Stimulated activated CD4-positive, alpha-beta T cell treated with anti-CD3 and anti-CD28 coated beads, Interleukin-1b, Interleukin-23, amount 100 ng/mL, for 24 hours (primary cell): ENCODE data around the gene LIMS1.
"Not testable (repeated sequence)": the region's sequence is repeated elsewhere in the genome, so short reads cannot be mapped to it uniquely, and the experiment has no call there.

Experiments used
- DNase-seq, 4 experiments: peaks; one replicate each; pipeline ENCODE4 v3.0.0-alpha.2; 2020; ENCODE audit warnings: low read depth in 4 of 4, low spot score in 1 of 4

LIMS1 gene

DNA sequence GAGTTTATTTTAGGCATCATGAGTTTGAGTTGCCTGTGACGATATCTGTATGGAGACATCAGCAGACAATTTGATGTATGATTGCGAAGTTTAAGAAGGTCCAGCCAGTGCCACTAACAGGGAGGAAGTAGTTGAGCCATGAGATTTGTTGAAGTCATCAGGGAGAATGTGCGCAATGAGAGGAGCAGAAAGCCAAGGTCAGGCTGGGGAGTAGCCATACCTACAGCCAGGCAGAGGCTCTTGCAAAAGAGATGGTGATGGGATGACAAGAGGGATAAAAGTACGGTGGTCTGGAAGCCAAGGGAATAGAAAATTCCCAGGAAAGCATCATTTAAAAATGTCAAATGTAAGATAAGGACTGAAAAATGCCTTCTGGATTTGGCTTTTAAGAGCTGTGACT lies 51.2 kb downstream of the LIMS1 start:
- DNase-seq = no peak

DNA sequence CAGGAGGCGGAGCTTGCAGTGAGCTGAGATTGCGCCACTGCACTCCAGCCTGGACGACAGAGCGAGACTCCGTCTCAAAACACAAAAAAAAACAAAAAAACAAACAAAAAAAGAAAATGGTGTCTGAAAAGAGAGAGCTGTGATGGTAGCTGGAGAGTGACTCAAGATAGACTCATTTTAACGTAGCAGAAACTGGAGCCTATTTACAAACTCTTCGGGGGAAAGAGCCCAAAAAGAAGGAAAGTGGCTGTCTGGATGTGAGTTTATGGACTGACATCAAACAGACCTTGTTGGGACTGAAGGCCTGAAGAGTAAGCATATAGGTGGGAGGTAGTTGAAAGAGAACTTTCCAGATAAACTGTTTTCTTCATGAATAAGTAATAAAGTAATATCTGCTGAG lies 51.8 kb downstream of the LIMS1 start:
- DNase-seq = no peak

DNA sequence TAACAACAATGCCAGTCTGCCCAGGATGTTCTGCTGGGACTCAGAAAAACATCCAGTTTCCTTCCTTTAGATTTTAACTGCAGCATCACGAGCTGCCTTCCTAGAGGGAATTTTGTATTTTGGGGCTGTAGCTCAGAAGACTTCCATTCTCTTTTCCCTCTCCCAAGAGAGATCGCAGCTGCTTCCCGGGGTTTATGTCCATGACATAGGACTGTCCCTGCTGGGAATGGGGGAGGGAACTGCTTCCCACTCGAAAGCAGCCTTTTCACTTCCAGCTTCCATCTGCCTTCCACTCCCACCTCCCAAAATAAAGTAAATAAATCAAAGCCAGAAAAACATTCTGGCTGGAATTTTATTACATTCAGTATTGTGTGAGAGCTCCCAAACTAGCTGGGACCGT lies 52.4 kb downstream of the LIMS1 start:
- DNase-seq = no peak

DNA sequence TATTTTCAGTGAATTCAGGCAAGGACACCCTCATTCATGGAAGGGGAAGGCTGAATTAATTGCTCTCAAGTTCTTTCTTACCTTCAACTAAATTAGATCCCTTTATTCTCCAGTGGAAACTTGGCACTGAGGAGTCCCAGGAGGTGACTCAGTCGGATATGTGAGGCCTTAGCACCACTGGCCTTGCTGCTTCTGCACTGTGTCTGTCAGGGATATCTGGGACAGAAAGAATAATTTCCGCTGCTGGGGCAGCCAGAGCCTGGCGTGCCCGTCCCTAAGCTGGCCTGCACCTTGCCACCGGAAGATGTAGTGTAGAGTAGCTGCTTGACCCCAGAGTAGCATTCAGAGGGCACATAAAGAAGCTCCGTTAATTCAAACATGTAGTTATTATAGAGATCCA lies 53.4 kb downstream of the LIMS1 start:
- DNase-seq = no peak

DNA sequence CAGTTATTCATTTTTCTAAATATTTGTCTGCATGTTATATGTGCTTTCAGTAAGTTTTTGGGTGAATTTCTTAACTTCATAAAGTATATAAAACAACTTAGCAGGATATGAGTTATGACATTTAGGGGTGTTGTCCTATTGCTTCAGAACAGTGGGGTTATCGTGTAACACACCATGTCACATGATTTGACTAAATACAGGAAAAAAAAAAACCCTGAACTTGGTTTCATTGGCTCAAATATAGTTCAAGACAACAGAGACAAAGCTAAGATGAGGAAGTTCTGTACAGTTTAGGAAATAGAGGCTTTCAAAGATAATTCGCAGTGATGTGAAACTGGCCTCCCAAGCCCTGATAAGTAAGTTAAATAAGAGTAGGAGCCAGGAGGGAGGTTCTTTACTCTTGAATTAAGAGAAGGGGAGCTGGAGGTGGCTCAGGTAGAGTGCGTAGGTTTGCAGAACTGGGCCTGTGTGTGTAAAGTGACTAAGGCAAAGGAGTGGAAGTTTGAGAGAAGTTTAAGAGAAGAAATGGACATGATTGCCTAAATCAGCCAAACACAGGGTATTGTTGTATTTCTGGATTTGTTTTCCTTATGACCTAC lies 53.9 kb downstream of the LIMS1 start:
- DNase-seq = no peak

DNA sequence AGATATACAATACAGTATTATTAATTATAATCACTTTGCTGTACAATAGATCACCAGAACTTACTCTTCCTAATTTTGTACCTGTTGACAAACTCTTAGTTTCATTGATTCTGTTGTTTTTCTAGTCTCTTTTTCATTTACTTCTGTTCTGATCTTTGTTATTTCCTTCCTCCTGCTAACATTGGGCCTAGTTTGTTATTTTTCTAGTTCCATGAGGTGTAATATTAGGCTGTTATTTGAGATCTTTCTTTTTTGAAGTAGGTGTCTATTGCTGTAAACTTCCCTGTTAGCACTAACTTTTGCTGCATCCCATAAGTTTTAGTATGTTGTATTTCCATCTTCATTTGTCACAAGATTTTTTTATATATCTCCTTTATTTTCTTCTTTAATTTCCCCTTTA lies 55.1 kb downstream of the LIMS1 start:
- no peak for DNase-seq

DNA sequence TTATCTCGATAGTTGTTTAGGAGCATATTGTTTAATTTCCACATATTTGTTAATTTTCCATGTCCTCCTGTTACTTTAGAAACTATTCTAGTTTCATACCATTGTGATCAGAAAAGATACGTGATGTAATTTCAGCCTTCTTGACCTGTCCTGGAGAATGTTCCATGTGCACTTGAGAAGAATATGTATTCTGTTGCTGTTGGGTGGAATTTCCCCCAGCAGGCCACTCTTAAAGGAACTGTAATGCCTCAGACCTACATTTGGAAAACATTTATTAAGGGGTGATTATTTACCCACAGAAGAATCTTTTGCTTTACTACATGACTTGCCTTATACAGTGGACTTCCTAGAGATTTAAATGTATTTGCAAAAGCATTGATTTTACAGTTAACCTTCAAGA lies 55.5 kb downstream of the LIMS1 start:
- DNase-seq = no peak

DNA sequence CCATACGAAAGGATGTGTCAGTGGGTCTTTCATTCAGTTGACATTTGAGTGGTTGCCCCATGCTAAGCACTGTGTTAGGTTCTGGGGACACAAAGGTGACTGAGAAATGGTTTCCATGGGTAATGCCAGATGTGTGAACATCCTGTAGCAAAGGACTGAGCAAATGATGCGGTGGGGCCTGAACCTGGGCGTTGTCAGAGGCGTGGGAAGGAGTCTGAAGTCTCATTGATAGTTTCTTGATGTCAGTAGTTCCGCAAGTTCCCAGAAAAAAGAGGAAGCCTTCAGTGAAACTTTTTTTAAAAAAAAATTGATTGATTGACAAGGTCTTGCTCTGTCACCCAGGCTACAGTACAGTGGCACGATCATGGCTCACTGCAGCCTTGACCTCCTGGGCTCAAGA lies 56.9 kb downstream of the LIMS1 start:
- DNase-seq = no peak

DNA sequence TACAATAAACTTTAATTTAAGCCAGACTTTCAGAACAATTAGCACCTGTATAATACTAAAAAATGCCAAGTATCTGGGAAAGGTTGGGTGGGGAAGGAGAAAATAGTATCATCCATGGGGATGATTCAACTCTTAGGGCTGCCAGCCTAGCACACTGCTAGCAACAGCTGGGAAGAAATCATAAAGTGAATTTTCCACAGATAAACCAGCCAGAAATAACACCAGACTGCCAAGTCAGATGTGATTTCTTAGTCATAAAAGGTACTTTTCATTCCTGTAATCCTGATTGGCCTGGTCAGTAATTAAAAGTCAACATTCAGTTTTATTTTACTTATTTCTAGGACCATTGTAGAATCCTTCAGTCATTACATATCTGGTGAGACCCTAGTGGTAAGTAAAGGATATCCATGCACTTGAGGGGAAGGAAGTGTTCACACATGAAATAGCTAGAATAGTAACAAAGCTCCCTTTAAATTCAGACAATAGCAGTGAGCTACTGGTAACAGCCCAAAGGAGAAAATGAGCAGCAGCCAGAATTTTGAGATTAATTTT lies 59.4 kb downstream of the LIMS1 start:
- DNase-seq = no peak

DNA sequence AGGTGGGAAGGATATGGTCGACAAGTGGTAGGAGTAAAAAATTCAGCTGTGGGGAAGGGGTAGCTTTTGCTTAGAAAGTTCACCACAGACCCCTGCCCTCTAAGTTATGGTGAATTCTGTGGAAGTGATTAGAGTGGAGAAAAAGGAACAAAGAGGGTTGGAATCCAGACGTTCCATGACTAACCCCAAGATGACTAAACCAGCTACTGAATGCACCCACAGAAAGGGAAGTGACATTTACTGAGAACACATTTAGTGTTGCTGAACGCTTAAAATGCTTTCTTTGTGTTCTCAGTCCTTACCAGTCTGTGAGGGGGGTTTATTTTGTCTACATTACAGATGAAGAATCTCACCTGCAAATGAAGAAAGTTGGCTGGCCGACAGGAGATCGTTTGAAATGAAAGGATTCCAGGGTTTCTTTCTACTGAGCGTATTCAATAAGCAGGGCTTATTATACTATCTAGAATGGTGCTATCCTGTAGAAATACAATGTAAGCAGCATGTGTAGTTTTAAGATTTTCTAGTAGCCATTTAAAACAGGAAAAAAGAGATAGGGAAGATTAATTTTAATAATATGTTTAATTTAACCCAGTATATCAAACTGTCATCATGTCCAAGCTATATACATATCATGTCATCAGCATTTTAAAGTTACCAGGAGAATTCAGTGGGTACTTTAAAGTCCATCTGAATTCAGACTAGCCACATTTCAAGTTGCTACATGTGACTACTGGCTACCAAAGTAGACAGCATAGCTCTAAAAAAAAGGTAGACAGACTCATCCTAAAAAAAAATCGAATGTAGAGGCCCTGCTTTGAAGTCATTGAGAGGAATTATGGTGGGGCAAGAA lies 60.1 kb downstream of the LIMS1 start:
- no peak for DNase-seq

DNA sequence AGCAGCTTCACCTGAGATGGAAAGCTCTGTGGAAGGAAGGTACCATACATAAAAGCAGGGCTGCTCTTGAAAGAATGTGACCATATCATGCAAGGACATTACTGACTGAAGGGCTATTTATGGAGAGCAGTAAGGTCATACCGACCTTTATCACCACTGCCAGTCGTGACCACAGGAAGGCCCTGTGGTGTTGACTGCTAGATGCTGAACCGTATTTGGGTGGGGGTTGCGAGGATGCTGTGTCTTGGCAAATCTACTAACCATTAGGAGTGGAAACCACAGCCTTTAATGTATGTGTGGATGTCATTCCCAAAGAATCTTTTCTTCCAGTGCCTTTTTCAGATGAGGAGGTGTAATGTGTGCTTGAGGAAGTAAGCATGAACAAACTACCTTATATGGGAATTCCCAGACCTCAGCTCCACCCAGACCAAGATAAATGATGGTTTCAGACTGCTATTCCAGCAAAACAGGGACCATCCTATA lies 60.8 kb downstream of the LIMS1 start:
- no peak for DNase-seq

DNA sequence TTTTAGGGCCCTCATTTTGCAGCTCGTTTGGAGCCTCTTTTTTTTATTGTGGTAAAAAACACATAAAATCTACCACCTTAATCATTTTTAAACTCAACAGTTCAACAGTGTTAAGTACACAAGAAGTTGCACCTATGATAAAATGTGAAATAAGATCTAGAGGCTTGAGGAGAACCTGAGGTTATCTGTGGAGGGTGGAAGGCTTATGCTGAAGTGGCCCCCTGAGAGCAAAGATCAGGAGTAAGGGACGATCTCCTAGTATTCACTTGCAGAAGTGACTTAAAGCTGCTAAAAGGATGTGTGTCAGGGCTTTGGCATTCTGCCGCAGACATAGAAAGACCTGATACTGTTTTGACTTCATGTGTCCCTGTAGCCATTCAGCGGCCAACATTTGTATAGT lies 61.5 kb downstream of the LIMS1 start:
- not testable (repeated sequence) for DNase-seq

DNA sequence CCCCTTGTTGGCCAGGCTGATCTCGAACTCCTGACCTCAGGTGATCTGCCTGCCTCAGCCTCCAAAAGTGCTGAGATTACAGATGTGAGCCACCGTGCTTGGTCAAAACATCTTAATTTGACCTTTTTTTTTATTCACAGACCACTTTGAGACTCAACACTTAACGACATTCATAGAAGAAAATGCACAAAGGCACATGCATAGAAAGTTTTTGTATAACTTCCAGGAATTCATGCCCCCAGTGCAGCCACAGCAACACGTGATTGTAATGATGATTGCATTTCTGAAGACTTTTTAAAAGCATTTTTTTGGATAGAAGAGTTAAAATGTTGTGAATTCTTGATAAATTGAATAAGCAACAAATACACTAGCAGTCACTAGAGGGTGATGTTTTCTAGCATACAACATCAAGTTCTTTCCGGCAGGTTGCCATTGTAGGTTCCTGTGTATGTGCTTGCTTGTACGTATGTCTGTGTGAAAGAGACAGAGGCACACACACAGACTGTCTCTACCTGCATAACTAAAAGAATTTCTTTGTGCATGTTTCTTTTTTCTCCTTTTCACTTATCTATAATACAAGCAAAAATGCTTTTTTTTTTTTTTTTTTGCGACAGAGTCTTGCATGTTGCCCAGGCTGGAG lies 63.0 kb downstream of the LIMS1 start:
- DNase-seq = not testable (repeated sequence)

DNA sequence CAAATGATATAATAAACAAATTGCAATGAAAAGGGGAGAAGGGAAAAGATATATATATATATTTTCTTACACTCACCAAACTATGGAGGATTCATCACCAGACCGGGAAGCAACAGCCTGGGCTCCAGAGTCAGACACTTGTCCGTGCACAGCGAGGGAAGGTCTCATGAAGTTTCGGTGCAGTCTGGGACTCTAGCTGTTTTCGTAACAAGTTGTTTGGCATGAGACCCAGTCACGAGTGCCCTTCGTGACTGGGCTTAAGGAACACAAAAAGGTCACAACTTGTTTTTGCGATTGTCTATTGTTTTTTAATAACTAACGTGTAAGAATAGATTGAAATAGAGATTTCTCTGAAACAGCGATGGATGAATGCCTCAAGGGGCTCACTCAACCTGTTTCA lies 66.9 kb downstream of the LIMS1 start:
- DNase-seq = not testable (repeated sequence)

DNA sequence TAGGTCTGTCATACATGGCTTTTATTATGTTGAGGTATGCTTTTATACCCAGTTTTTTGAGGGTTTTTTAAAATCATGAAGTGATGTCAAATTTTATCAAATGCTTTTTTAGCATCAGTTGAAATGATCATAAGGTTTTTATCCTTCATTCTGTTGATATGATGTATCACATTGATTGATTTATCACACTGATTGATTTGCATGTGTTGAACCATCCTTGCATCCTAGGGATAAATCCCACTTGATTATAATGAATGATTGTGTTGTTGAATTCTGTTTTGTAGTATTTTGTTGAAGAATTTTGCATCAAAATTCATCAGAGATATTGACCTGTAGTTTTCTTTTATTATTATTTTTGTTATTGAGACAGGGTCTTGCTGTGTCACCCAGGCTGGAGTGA lies 68.2 kb downstream of the LIMS1 start:
- DNase-seq = no peak

DNA sequence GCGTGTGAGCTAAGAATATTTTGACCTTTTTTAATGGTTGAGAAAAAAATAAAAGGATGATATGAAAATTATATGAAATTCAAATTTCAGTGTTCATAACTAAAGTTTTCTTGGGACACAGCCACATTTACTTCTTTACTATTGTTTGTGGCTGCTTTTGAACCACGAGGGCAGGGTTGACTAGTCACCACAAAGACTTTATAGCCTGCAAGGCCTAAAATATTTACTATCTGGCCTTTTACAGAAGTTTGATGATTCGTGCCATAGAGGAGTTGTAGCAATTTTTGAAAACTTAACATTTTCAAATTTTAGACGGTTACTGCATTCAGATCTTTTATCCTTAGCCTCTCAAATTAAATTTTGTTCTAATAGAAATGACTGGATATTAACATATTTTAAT lies 69.9 kb downstream of the LIMS1 start:
- DNase-seq = no peak

DNA sequence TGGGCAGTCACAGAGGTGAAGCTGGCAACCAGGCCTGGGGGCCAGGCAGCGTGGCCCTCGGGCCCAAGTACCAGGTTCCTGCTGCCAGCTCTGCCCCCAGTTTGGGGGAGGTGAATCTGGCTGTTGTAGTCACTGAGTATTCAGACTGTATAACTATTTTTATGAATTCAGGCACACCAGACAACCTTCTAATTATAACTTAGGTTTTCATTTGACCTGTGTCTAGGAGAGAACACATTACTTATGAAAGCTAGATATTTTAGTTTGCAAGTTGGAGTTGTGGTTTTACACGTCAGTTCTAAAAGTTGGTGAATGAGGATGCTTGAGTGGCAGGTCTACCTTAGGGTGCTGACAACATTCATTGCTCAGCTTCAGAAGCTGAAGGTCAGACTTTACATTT lies 71.7 kb downstream of the LIMS1 start:
- DNase-seq = no peak

DNA sequence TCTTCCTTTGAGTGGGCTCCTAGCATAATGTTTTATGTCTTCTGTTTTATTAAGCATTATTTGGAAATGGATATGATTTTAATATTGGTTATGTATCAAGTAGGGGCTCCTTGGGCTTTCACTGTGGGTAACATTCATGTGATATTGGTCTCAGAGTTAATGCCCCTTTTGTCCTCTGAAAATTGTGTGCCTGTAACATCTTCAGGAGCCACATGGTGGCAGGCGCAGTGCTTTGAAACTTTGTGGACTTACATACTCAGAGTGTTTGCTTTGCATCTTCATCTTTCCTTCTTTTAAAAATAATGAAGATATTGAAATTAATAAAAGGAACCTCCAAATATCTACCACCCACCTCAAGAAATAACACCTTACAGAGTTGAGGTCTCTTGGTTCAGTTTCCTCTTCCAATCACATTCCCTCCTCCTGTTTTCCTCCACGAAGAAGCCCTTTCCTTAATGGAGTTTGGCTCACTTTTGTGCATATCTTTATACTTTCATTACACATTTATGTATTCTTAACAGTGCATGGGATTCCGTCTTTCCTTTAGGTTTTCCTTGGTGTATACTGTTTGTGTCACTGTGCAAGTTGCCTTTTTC lies 73.5 kb downstream of the LIMS1 start:
- DNase-seq = no peak

DNA sequence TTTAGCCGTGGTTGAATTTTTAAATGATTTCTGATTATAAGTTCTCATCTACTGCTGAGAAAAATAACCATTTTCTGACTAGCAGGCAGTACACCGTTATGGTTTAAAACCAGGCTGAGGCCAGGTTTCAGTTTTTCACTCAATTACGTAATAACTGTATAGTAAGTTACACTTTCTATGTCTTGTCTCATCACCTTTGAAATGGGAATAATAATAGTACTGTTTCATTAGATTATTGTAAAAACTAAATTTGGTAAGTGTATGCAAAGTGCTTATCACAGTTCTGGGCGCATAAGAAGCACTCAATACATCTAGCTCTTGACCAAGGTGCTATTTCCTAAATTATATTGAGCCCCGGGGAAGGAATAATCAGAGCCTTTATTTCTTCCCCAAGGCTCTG lies 76.8 kb downstream of the LIMS1 start:
- DNase-seq = no peak

DNA sequence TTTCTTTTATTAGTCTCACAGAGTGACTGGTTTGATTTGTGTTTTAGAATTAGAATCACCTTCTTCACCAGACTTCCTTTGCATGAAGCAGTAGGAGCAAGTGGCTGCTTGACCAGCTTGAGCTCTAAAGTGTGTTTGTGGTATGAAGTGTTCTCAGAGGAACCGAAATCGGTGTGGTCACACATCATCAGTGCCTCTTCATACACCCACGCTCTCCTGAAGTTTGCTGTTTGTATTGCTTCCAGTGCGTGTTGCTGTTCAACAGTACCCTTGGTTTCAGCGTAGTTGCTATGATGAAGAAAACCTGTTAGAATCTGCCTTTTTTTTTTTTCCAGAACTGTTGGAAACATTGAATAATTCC lies 77.9 kb downstream of the LIMS1 start:
- peak in 2 of 4 experiments; percentile 21 to 36 for DNase-seq

DNA sequence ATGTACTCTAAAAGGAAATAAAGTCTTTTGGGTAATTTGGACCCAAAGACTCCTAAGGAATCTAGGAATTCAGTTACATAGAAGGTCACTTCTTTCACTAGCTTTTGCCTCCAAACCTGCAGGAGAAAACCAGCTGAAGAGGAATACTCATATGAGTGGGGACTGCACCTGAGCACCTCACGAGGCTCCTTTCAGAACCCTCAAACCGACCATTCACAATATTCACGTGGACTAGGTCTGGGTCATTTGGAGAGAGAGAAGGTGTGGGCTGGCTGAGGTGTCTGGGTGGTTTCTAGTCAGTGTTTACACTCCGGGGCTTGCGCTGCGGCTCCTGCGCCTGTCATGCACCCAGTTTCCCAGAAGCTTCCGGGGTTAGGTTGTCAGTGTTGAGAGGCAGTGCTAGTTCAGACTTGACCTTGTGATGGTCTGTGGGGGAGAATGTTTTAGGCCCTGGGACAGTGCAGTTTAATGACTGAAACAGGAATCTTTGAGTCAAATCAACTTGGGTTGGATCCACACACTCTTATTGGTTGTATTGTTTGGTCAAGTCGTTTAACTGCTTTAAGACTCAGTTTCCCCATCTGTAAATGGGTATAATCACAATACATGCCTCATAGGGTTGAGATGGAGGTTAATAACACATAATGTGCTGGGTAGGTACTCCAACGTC lies 78.4 kb downstream of the LIMS1 start:
- peak; percentile 19 to 37 (median 25) for DNase-seq
